Transverse colon (tissue), 4 donors: ENCODE measurements around the gene ULK4. TPM values are rescaled to one million over a fixed set of nuclear protein-coding genes. Genes with fewer than 3 reads are reported as not detected.

Source experiments
- DNase-seq: peaks from one replicate; pipeline ENCODE4 v3.0.0-alpha.2; 2019
- H3K27ac ChIP-seq, 4 donors: fragments of 200-600 bp; sonication (generic); 2 replicates each; pipeline ENCODE4 v1.5.1; 2016 to 2018; ENCODE audit warnings: inconsistent platforms in 4 of 4
- H3K27me3 ChIP-seq: fragments of 200-600 bp; sonication (generic); 2 replicates; pipeline ENCODE4 v1.5.1; 2017; ENCODE audit warnings: inconsistent platforms
- H3K36me3 ChIP-seq, 4 donors: fragments of 200-600 bp; sonication (generic); 2 replicates each; pipeline ENCODE4 v1.5.1; 2017 to 2019; ENCODE audit warnings: inconsistent platforms in 4 of 4
- H3K4me1 ChIP-seq, 4 donors: fragments of 200-600 bp; sonication (generic); 2 replicates each; pipeline ENCODE4 v1.5.1; 2017 to 2020; ENCODE audit warnings: inconsistent platforms in 4 of 4
- H3K4me3 ChIP-seq, 4 donors: fragments of 200-600 bp; sonication (generic); 1 replicate in 1 of 4; 2 replicates in 3 of 4; pipeline versions ENCODE4 v1.5.1 to v1.6.1; 2017 to 2019; ENCODE audit warnings: inconsistent platforms in 4 of 4
- H3K9me3 ChIP-seq, 2 donors: fragments of 200-600 bp; sonication (generic); 2 replicates each; pipeline ENCODE4 v1.5.1; 2017 to 2019; ENCODE audit warnings: inconsistent platforms in 2 of 2
- CTCF ChIP-seq, 5 experiments: fragments of 200-600 bp in 3 of 5; fragments of 450-650 bp in 2 of 5; sonication (generic) in 3 of 5; IDR thresholded peaks; 1 replicate in 2 of 5; 2 replicates in 3 of 5; pipeline ENCODE4 v1.5.1; 2016 to 2017; ENCODE audit warnings: antibody characterized with exemption in 5 of 5, inconsistent platforms in 3 of 5, mild to moderate bottlenecking in 2 of 5, moderate library complexity in 1 of 5
- EP300 ChIP-seq: sonication (generic); formaldehyde crosslinking; IDR thresholded peaks from one replicate; pipeline ENCODE4 v1.6.1; 2017; ENCODE audit warnings: antibody characterized with exemption, low read depth
- POLR2A ChIP-seq: fragments of 450-650 bp; IDR thresholded peaks from one replicate; pipeline ENCODE4 v1.6.1; 2016; ENCODE audit warnings: antibody characterized with exemption, mild to moderate bottlenecking, moderate library complexity
- POLR2AphosphoS5 ChIP-seq, 3 donors: sonication (generic); formaldehyde crosslinking; IDR thresholded peaks; one replicate each; pipeline ENCODE4 v1.6.1; 2016; ENCODE audit warnings: antibody characterized with exemption in 3 of 3
- WGBS, 2 donors: methylation state at CpG; one replicate each; pipeline ENCODE4 v1.1.5; 2018; ENCODE audit warnings: low coverage in 1 of 2; 5-methylcytosine and 5-hydroxymethylcytosine counted together
- in situ Hi-C, 4 donors: fragments of 200-750 bp; cut with MboI; loops; one replicate each; pipeline versions ENCODE4 v1.15.0 to v1.15.1; 2017; ENCODE audit warnings: low sequenced_read_pairs in 3 of 4, low pct_ligation_motif_present in 1 of 4, low pct_unique_long_range_greater_than_20kb in 1 of 4
- intact Hi-C: fragments of 100-400 bp; cut with DNase I; formaldehyde crosslinking; loops from one replicate; pipeline ENCODE4 v1.15.1; 2023; ENCODE audit warnings: low total_unique reads
- total RNA-seq, 4 donors: library from RNA; depleted of rRNA; stranded (reverse); fragments of >200 nt; gene quantifications; one replicate each; pipeline ENCODE4 v1.1.0, GENCODE V29; 2016

The ULK4 gene
- total RNA-seq, 4 donors from 2014 or later = 4.1 to 19.2 (median 11.7) TPM

- no peak overlapping the region for H3K27ac ChIP-seq
- H3K4me3 ChIP-seq = no peak overlapping the region
- intact Hi-C loops (no loop called here), in situ Hi-C loops (no loop called here)
- WGBS, 2 donors = 91 to 94% methylated on average over 2 of the region's 2 CpGs
- no peaks in the 10 kb centered on the region for H3K4me1 ChIP-seq
- TF ChIP-seq POLR2AphosphoS5 (IDR thresholded peaks at IDR 0.05) (no peak), CTCF (IDR thresholded peaks at IDR 0.05) (no peak), POLR2A (no peak), EP300 (no peak)
- DNase-seq = no peak
- H3K36me3 ChIP-seq = no peaks in the 10 kb centered on the region
- no peaks in the 10 kb centered on the region for H3K27me3 ChIP-seq
- no peaks in the 10 kb centered on the region for H3K9me3 ChIP-seq
Measured at GRCh38 chr3:41638381-41638780, 323.5 kb downstream of the ULK4 start.

GRCh38 chr3:41632700-41633099, 329.2 kb downstream of the ULK4 start:
- in situ Hi-C loops (no loop called here), intact Hi-C loops (no loop called here)
- TF ChIP-seq EP300 (no peak), CTCF (IDR thresholded peaks at IDR 0.05) (no peak), POLR2AphosphoS5 (IDR thresholded peaks at IDR 0.05) (no peak), POLR2A (no peak)
- no peak overlapping the region for H3K4me3 ChIP-seq
- DNase-seq = no peak
- no peaks in the 10 kb centered on the region for H3K27me3 ChIP-seq
- no peaks in the 10 kb centered on the region for H3K9me3 ChIP-seq
- H3K4me1 ChIP-seq = peaks cover 0 to 15% (median 0%) of the 10 kb centered on the region in 4 donors
- no peak overlapping the region for H3K27ac ChIP-seq
- H3K36me3 ChIP-seq = no peaks in the 10 kb centered on the region

- in situ Hi-C loops (no loop called here), intact Hi-C loops (no loop called here)
- Histone ChIP-seq H3K4me3 (no peak overlapping the region), H3K9me3 (no peaks in the 10 kb centered on the region), H3K36me3 (no peaks in the 10 kb centered on the region), H3K27me3 (no peaks in the 10 kb centered on the region), H3K27ac (no peak overlapping the region), H3K4me1 (peaks cover 0 to 17% (median 0%) of the 10 kb centered on the region in 4 donors)
- TF ChIP-seq POLR2AphosphoS5 (IDR thresholded peaks at IDR 0.05) (no peak), POLR2A (no peak), CTCF (IDR thresholded peaks at IDR 0.05) (no peak), EP300 (no peak)
- no peak for DNase-seq
Measured at GRCh38 chr3:41630708-41631107, 331.2 kb downstream of the ULK4 start.

- DNase-seq = no peak
- 80 to 82% methylated on average over 1 of the region's 1 CpG for WGBS, 2 donors
- no peak overlapping the region for H3K4me3 ChIP-seq
- intact Hi-C loops = no loop called here
- no peaks in the 10 kb centered on the region for H3K36me3 ChIP-seq
- no peaks in the 10 kb centered on the region for H3K9me3 ChIP-seq
- in situ Hi-C loops = no loop called here
- peaks cover 0 to 17% (median 0%) of the 10 kb centered on the region in 4 donors for H3K4me1 ChIP-seq
- no peak overlapping the region for H3K27ac ChIP-seq
- no peaks in the 10 kb centered on the region for H3K27me3 ChIP-seq
- TF ChIP-seq POLR2AphosphoS5 (IDR thresholded peaks at IDR 0.05) (no peak), CTCF (IDR thresholded peaks at IDR 0.05) (no peak), EP300 (no peak), POLR2A (no peak)
Measured at GRCh38 chr3:41629986-41630385, 331.9 kb downstream of the ULK4 start.
